Panc1 (cell line): ENCODE results near the gene SLC1A3. TPM values are rescaled to one million over a fixed set of nuclear protein-coding genes. Genes with fewer than 3 reads are reported as not detected.

ENCODE experiments used
- ATAC-seq: fragments of 200-7000 bp; cut with Tn5 transposase; 2 replicates; pipeline ENCODE4 v1.9.1; 2020; ENCODE audit warnings: mild to moderate bottlenecking, moderate library complexity
- BruUV-seq: library from RNA; stranded (reverse); fragments of 400-500 nt; replicated peaks from 2 replicates; lab custom pipeline; 2021; lab: Mats Ljungman, UMichigan
- CTCF ChIA-PET: fragments of 300-600 bp; sonication (Branson Sonifier 250); formaldehyde crosslinking; loops from one replicate; lab custom pipeline; 2022; ENCODE audit warnings: antibody characterized with exemption; lab: Charles Lee
- POLR2A ChIA-PET: fragments of 300-600 bp; sonication (Branson Sonifier 250); formaldehyde crosslinking; loops from one replicate; lab custom pipeline; 2022; ENCODE audit warnings: antibody characterized with exemption; lab: Charles Lee
- DNase-seq: peaks from one replicate; pipeline ENCODE4 v3.0.0-alpha.2; 2010; ENCODE audit warnings: low read depth, low spot score
- H3K27ac ChIP-seq: 2 replicates; pipeline ENCODE4 v1.5.1; 2011; ENCODE audit warnings: mild to moderate bottlenecking, low read length, inconsistent platforms
- H3K27me3 ChIP-seq: fragments of 200-500 bp; sonication (Bioruptor generic); 2 replicates; pipeline ENCODE4 v1.6.0; 2014; ENCODE audit warnings: low read length, inconsistent platforms; ENCODE audit not compliant: control insufficient read depth, insufficient read depth
- H3K36me3 ChIP-seq: fragments of 200-500 bp; sonication (Bioruptor generic); 2 replicates; pipeline ENCODE4 v1.5.1; 2014; ENCODE audit warnings: inconsistent platforms, mild to moderate bottlenecking, low read length, moderate library complexity; ENCODE audit not compliant: control insufficient read depth, insufficient read depth
- H3K4me1 ChIP-seq: 2 replicates; pipeline ENCODE4 v1.5.1; 2011; ENCODE audit warnings: inconsistent platforms, mild to moderate bottlenecking, low read length, moderate library complexity; ENCODE audit not compliant: control insufficient read depth, insufficient read depth
- H3K4me3 ChIP-seq, 2 experiments: 2 replicates each; pipeline ENCODE4 v1.5.1; 2011 to 2012; ENCODE audit warnings: low read depth in 2 of 2, low read length in 2 of 2, mild to moderate bottlenecking in 2 of 2, inconsistent platforms in 1 of 2, moderate library complexity in 1 of 2
- H3K9me3 ChIP-seq: fragments of 200-500 bp; sonication (Bioruptor generic); 2 replicates; pipeline ENCODE4 v1.5.1; 2014; ENCODE audit warnings: low read depth, mild to moderate bottlenecking, inconsistent platforms, low read length, moderate library complexity; ENCODE audit not compliant: control insufficient read depth, insufficient read depth
- CTCF ChIP-seq: fragments of 450-650 bp; IDR thresholded peaks from 2 replicates; pipeline ENCODE4 v1.5.1; 2017; ENCODE audit warnings: mild to moderate bottlenecking
- REST ChIP-seq, 2 experiments: IDR thresholded peaks; 2 replicates each; pipeline ENCODE4 v1.6.1; 2011 to 2012; ENCODE audit warnings: low read depth in 2 of 2, control low read depth in 1 of 2, low read length in 1 of 2, mild to moderate bottlenecking in 1 of 2, moderate library complexity in 1 of 2; ENCODE audit not compliant: insufficient read depth in 1 of 2
- SIN3A ChIP-seq: IDR thresholded peaks from 2 replicates; pipeline ENCODE4 v1.6.1; 2012; ENCODE audit warnings: low read depth, mild to moderate bottlenecking, low read length, moderate library complexity, borderline replicate concordance; ENCODE audit not compliant: insufficient read depth
- TCF7L2 ChIP-seq: IDR thresholded peaks from 2 replicates; pipeline ENCODE4 v1.6.1; 2011; ENCODE audit warnings: mild to moderate bottlenecking, low read depth, low read length, inconsistent platforms
- in situ Hi-C: cut with HindIII; loops from 2 replicates; pipeline ENCODE4 v1.10.0; 2016; ENCODE audit warnings: low sequenced_read_pairs, low pct_unique_long_range_greater_than_20kb
- intact Hi-C: fragments of 100-400 bp; cut with micrococcal nuclease; formaldehyde crosslinking; loops from one replicate; pipeline ENCODE4 v1.10.0; 2022; ENCODE audit not compliant: unreplicated experiment
- total RNA-seq: library from RNA; stranded (reverse); gene quantifications from one replicate; pipeline ENCODE4 v1.2.1, GENCODE V29; 2021; ENCODE audit not compliant: unreplicated experiment

Gene SLC1A3
- total RNA-seq, 1 experiment from 2014 or later: 0.13 TPM

GRCh38 chr5:36688722-36689121 is 82.3 kb downstream of the SLC1A3 start:
- H3K27ac ChIP-seq: no peak overlapping the region
- H3K27me3 ChIP-seq: no peaks in the 10 kb centered on the region; the same call in 1 of the 2 replicates
- H3K4me3 ChIP-seq: no peak overlapping the region
- intact Hi-C loops: no loop called here
- in situ Hi-C loops: no loop called here
- DNase-seq: no peak
- no peak for TF ChIP-seq TCF7L2
- no peak for TF ChIP-seq SIN3A
- TF ChIP-seq CTCF: peak; percentile 79
- TF ChIP-seq REST (IDR thresholded peaks at IDR 0.05; ENCODE audit: insufficient read depth in 1 of 2, low read depth in 2 of 2, low read length in 1 of 2): no peak
- POLR2A ChIA-PET: no interaction called here
- CTCF ChIA-PET: no interaction called here
- no peak for ATAC-seq
- H3K9me3 ChIP-seq: no peaks in the 10 kb centered on the region
- H3K36me3 ChIP-seq: no peaks in the 10 kb centered on the region
- peaks cover 4% of the 10 kb centered on the region; the same call in 1 of the 2 replicates for H3K4me1 ChIP-seq
- BruUV-seq: no TSS peak

- ATAC-seq (no peak), DNase-seq (no peak)
- Histone ChIP-seq H3K27ac (no peak overlapping the region), H3K9me3 (no peaks in the 10 kb centered on the region), H3K4me3 (no peak overlapping the region), H3K36me3 (no peaks in the 10 kb centered on the region), H3K4me1 (peaks cover 4% of the 10 kb centered on the region; the same call in 1 of the 2 replicates), H3K27me3 (no peaks in the 10 kb centered on the region; the same call in 1 of the 2 replicates)
- in situ Hi-C loops: no loop called here
- CTCF ChIA-PET: no interaction called here
- BruUV-seq: no TSS peak
- intact Hi-C loops: no loop called here
- POLR2A ChIA-PET: no interaction called here
- TF ChIP-seq CTCF (no peak), REST (IDR thresholded peaks at IDR 0.05; ENCODE audit: insufficient read depth in 1 of 2, low read depth in 2 of 2, low read length in 1 of 2) (no peak)
Measured at GRCh38 chr5:36689225-36689624, 82.8 kb downstream of the SLC1A3 start.
